Hindlimb muscle (tissue), 1 donor: ENCODE data around the gene MOB3B. TPM values are rescaled to one million over a fixed set of nuclear protein-coding genes. Genes with fewer than 3 reads are reported as not detected.

Experiments used
- DNase-seq: peaks from one replicate; pipeline ENCODE4 v3.0.0-alpha.2; 2013
- polyA plus RNA-seq: library from polyadenylated mRNA; unstranded; fragments of 120-200 nt; gene quantifications from one replicate; pipeline ENCODE4 v1.2.1, GENCODE V29; 2013; ENCODE audit not compliant: insufficient read length

MOB3B gene
- polyA plus RNA-seq, 1 donor: 1.5 TPM

GRCh38 chr9:27414220-27414761, 115.3 kb downstream of the MOB3B start:
- DNase-seq: peak; percentile 86

GRCh38 chr9:27413511-27414219, 115.9 kb downstream of the MOB3B start:
- DNase-seq: no peak

GRCh38 chr9:27412963-27413362, 116.7 kb downstream of the MOB3B start:
- DNase-seq: no peak

GRCh38 chr9:27412081-27412480, 117.5 kb downstream of the MOB3B start:
- no peak for DNase-seq

GRCh38 chr9:27408482-27408881, 121.1 kb downstream of the MOB3B start:
- DNase-seq: no peak

GRCh38 chr9:27408001-27408400, 121.6 kb downstream of the MOB3B start:
- no peak for DNase-seq

GRCh38 chr9:27407491-27407890, 122.1 kb downstream of the MOB3B start:
- DNase-seq: no peak

GRCh38 chr9:27404661-27405060, 125.0 kb downstream of the MOB3B start:
- no peak for DNase-seq

GRCh38 chr9:27402626-27403025, 127.0 kb downstream of the MOB3B start:
- DNase-seq: no peak

GRCh38 chr9:27400334-27400880, 129.2 kb downstream of the MOB3B start:
- no peak for DNase-seq

- no peak for DNase-seq
Measured at GRCh38 chr9:27398982-27399653, 130.5 kb downstream of the MOB3B start.

GRCh38 chr9:27396495-27396894, 133.1 kb downstream of the MOB3B start:
- DNase-seq: no peak

GRCh38 chr9:27395484-27395921, 134.1 kb downstream of the MOB3B start:
- no peak for DNase-seq

GRCh38 chr9:27394826-27395201, 134.8 kb downstream of the MOB3B start:
- no peak for DNase-seq

GRCh38 chr9:27394154-27394825, 135.3 kb downstream of the MOB3B start:
- DNase-seq: no peak

GRCh38 chr9:27393054-27393846, 136.4 kb downstream of the MOB3B start:
- no peak for DNase-seq

- DNase-seq: no peak
Measured at GRCh38 chr9:27392451-27392850, 137.2 kb downstream of the MOB3B start.

- no peak for DNase-seq
Measured at GRCh38 chr9:27391040-27391895, 138.3 kb downstream of the MOB3B start.

- no peak for DNase-seq
Measured at GRCh38 chr9:27388150-27388549, 141.5 kb downstream of the MOB3B start.

- no peak for DNase-seq
Measured at GRCh38 chr9:27387722-27388121, 141.9 kb downstream of the MOB3B start.

- no peak for DNase-seq
Measured at GRCh38 chr9:27386571-27387091, 143.0 kb downstream of the MOB3B start.
